B cell (primary cell): ENCODE results near the gene OPHN1.

ENCODE experiments used
- EZH2 ChIP-seq: IDR thresholded peaks from 2 replicates; pipeline ENCODE4 v1.6.1; 2012; ENCODE audit warnings: borderline replicate concordance, low read depth, mild to moderate bottlenecking, moderate library complexity, low read length; ENCODE audit not compliant: insufficient read depth, poor library complexity, severe bottlenecking
- TF ChIP-seq, protein P1 (sequence below): fragments of 200-600 bp; IDR thresholded peaks from one replicate; pipeline ENCODE4 v1.8.0; 2022; ENCODE audit warnings: antibody characterized with exemption, mild to moderate bottlenecking

DNA sequence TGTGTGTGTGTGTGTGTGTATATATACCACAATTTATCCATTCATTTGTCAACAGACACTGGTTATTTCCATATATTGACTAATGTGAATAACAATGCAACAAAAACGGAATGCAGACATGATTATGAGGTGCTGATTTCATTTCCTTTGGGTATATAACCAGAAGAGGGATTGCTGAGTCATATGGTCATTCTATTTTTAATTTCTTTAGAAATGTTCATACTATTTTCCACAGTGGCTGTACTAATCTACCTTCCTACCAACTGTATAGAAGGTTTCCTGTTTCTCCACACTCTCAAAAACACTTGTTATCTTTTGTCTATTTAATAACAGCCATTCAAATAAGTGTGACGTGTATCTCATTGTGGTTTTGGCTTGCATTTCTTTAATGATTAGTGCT, 269.9 kb downstream of the OPHN1 start:
- no peak for TF ChIP-seq EZH2
- TF ChIP-seq, protein P1, sequence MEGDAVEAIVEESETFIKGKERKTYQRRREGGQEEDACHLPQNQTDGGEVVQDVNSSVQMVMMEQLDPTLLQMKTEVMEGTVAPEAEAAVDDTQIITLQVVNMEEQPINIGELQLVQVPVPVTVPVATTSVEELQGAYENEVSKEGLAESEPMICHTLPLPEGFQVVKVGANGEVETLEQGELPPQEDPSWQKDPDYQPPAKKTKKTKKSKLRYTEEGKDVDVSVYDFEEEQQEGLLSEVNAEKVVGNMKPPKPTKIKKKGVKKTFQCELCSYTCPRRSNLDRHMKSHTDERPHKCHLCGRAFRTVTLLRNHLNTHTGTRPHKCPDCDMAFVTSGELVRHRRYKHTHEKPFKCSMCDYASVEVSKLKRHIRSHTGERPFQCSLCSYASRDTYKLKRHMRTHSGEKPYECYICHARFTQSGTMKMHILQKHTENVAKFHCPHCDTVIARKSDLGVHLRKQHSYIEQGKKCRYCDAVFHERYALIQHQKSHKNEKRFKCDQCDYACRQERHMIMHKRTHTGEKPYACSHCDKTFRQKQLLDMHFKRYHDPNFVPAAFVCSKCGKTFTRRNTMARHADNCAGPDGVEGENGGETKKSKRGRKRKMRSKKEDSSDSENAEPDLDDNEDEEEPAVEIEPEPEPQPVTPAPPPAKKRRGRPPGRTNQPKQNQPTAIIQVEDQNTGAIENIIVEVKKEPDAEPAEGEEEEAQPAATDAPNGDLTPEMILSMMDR: no peak
